GM12892 (cell line): ENCODE measurements around the gene GRIN1.

Source experiments
- POLR2AphosphoS5 ChIP-seq: IDR thresholded peaks from 2 replicates; pipeline ENCODE4 v1.6.1; 2011; ENCODE audit warnings: low read depth, low read length, control low read depth
- TAF1 ChIP-seq: IDR thresholded peaks from 2 replicates; pipeline ENCODE4 v1.6.1; 2011; ENCODE audit warnings: low read depth, mild to moderate bottlenecking, control low read depth, low read length, borderline replicate concordance

DNA sequence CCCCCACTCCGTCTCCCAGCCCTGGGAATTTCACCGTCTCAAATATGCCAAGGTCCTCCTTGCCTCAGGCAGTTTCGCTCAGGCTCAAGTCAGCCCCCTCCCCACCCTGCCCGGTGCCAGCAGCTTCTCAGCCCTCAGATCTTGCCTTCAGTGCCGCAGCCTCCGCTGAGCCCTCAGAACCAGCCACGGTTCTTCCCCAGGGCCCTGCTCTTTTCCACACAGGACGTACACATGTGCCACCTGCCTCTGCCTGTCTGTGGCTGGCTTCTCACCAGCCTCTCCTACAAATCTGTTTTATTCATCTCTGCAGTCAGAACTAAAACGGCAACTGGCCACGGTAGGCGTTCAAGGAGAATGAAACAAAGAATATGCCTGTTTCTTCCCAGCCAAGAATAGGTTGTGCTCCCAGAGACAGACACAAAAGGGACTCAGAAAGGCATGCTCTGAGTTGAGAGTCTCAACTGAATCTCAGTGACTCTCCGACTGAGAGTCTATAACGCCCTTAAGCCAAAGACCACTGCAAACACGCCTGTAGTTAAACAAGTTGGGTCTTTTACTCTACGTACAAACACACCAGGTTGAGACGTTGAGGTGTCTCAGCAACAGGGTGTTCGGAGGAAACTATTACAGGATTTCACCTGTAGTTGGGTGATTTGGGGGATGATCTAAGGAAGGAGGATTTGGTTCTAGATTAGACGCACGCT, 10.6 kb upstream of the GRIN1 start:
- no peak for TF ChIP-seq POLR2AphosphoS5
- no peak for TF ChIP-seq TAF1
